Gastrocnemius medialis (tissue), 4 donors: ENCODE measurements around the gene ALKBH6.

ENCODE experiments used
- POLR2A ChIP-seq, 2 donors: fragments of 450-650 bp; IDR thresholded peaks; one replicate each; pipeline ENCODE4 v1.6.1; 2017; ENCODE audit warnings: antibody characterized with exemption in 2 of 2, mild to moderate bottlenecking in 2 of 2, moderate library complexity in 2 of 2
- TF ChIP-seq, protein P1 (sequence below), 5 experiments: fragments of 450-650 bp in 3 of 5; fragments of 200-600 bp in 2 of 5; sonication (generic) in 2 of 5; IDR thresholded peaks in 4 of 5; conservative IDR thresholded peaks in 1 of 5; 1 replicate in 4 of 5; 2 replicates in 1 of 5; pipeline ENCODE4 v1.5.1; 2016 to 2019; ENCODE audit warnings: antibody characterized with exemption in 5 of 5, mild to moderate bottlenecking in 3 of 5, moderate library complexity in 3 of 5

DNA sequence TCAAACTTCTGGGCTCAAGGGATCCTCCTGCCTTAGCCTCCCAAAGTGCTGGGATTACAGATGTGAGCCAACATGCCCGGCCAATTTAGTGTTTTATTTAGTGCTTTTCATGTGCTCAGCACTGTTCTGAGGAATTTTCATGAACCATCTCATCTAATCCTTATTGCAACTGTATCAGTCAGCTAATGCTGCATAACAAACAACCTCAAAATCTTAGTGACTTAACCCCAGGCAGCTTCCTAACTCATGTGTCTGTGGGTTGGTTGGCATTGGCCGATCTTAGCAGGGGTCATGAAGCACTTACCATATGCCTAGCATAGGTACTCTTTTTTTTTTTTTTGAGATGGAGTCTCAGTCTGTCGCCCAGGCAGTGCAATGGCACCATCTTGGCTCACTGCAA, 25.2 kb downstream of the ALKBH6 start:
- TF ChIP-seq, protein P1, sequence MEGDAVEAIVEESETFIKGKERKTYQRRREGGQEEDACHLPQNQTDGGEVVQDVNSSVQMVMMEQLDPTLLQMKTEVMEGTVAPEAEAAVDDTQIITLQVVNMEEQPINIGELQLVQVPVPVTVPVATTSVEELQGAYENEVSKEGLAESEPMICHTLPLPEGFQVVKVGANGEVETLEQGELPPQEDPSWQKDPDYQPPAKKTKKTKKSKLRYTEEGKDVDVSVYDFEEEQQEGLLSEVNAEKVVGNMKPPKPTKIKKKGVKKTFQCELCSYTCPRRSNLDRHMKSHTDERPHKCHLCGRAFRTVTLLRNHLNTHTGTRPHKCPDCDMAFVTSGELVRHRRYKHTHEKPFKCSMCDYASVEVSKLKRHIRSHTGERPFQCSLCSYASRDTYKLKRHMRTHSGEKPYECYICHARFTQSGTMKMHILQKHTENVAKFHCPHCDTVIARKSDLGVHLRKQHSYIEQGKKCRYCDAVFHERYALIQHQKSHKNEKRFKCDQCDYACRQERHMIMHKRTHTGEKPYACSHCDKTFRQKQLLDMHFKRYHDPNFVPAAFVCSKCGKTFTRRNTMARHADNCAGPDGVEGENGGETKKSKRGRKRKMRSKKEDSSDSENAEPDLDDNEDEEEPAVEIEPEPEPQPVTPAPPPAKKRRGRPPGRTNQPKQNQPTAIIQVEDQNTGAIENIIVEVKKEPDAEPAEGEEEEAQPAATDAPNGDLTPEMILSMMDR (IDR thresholded peaks at IDR 0.05 in 4 of 5, conservative IDR thresholded peaks at IDR 0.05 in 1 of 5): no peak
- TF ChIP-seq POLR2A (IDR thresholded peaks at IDR 0.05): no peak
